GM19324 (cell line): ENCODE results near the gene RGL4.
"Not testable (repeated sequence)": the region's sequence is repeated elsewhere in the genome, so short reads cannot be mapped to it uniquely, and the experiment has no call there.

Source experiments
- ATAC-seq: cut with Tn5 transposase; IDR thresholded peaks from one replicate; pipeline ENCODE4 v1.9.1; 2021; ENCODE audit warnings: mild to moderate bottlenecking, moderate library complexity; ENCODE audit not compliant: unreplicated experiment, low FRiP score

Gene RGL4

GRCh38 chr22:23690713-23691112 lies at the start of gene RGL4:
Gene RGL4, plus strand, starts transcription at chr22:23691013. Its CDS starts 1,018 bp downstream, at chr22:23692031.
- ATAC-seq: no peak

- not testable (repeated sequence) for ATAC-seq
Measured at GRCh38 chr22:23646526-23646925, 44.3 kb upstream of the RGL4 start.

GRCh38 chr22:23649071-23649501 lies 41.7 kb upstream of the RGL4 start:
- no peak for ATAC-seq

- ATAC-seq: no peak
Measured at GRCh38 chr22:23651676-23652075, 39.1 kb upstream of the RGL4 start.

- no peak for ATAC-seq
Measured at GRCh38 chr22:23652286-23652685, 38.5 kb upstream of the RGL4 start.

- no peak for ATAC-seq
Measured at GRCh38 chr22:23652711-23653110, 38.1 kb upstream of the RGL4 start.

GRCh38 chr22:23655891-23656475 lies 34.8 kb upstream of the RGL4 start:
- ATAC-seq: no peak

GRCh38 chr22:23657727-23658126 lies 33.1 kb upstream of the RGL4 start:
- ATAC-seq: no peak

GRCh38 chr22:23660381-23660780 lies 30.4 kb upstream of the RGL4 start:
- ATAC-seq: not testable (repeated sequence)

GRCh38 chr22:23670378-23671295 lies 20.2 kb upstream of the RGL4 start:
- no peak for ATAC-seq

- ATAC-seq: not testable (repeated sequence)
Measured at GRCh38 chr22:23671387-23671786, 19.4 kb upstream of the RGL4 start.

- not testable (repeated sequence) for ATAC-seq
Measured at GRCh38 chr22:23672307-23673049, 18.3 kb upstream of the RGL4 start.

- no peak for ATAC-seq
Measured at GRCh38 chr22:23673050-23673620, 17.7 kb upstream of the RGL4 start.

- ATAC-seq: no peak
Measured at GRCh38 chr22:23673826-23674690, 16.8 kb upstream of the RGL4 start.

GRCh38 chr22:23674886-23675501 lies 15.8 kb upstream of the RGL4 start:
- not testable (repeated sequence) for ATAC-seq

- no peak for ATAC-seq
Measured at GRCh38 chr22:23675502-23676415, 15.1 kb upstream of the RGL4 start.

GRCh38 chr22:23676841-23677700 lies 13.7 kb upstream of the RGL4 start:
- ATAC-seq: not testable (repeated sequence)

- no peak for ATAC-seq
Measured at GRCh38 chr22:23677701-23677995, 13.2 kb upstream of the RGL4 start.
